Measurements from ENCODE around the gene ACKR2. TPM values are rescaled to one million over a fixed set of nuclear protein-coding genes. Genes with fewer than 3 reads are reported as not detected.

The ACKR2 gene
- total RNA-seq, 2 experiments from 2014 or later: 2.3 to 2.8 TPM

DNA sequence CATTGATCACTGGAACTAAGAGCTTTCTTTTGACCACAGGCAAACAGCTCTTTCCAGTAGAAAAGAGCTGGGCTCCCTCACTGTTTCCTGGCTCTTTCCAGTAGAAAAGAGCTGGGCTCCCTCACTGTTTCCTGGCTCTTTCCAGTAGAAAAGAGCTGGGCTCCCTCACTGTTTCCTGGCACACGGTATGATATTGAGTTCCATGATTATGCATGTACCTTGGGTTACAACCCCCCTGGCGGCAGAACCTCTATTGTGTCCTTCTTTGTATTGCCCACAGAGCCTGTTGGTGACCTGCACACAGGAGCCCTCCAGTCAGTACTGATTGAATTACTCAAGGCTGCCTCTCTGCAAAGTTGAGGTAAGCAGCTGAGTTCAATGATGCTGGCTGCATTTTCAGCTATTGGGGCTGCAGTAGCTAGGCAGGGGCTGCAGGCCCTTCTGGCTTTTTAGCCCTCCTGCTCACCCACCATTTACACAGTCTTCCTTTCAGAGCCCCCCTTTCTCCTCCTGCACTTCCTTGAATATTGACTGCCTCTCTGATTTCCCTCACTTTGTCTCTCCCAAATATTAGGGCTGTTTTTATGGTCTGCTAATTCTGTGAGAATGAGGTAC is 10.2 kb downstream of the ACKR2 start:
- no peak overlapping the region for H3K27ac Mint-ChIP-seq

DNA sequence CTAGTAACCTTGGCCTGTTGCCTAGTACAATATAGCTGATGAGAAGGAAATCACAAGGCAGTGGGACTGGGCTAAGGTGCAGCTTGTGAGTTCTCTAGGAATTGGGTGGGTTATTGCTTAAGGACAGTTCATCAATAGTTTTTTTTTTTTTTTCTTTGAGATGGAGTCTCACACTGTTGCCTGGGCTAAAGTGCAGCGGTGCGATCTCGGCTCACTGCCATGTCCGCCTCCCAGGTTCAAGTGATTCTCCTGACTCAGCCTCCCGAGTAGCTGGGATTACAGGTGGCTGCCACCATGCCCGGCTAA is 11.5 kb downstream of the ACKR2 start:
- DNase-seq (no peak), ATAC-seq (no peak)
- Mint-ChIP-seq H3K27ac (no peak overlapping the region), H3K36me3 (ENCODE audit: low read depth) (no peaks in the 10 kb centered on the region), H3K4me1 (ENCODE audit: low read depth) (peaks cover 7% of the 10 kb centered on the region), H3K4me3 (no peak overlapping the region), H3K27me3 (ENCODE audit: low read depth) (peaks cover 12% of the 10 kb centered on the region), H3K9me3 (ENCODE audit: insufficient read depth) (no peaks in the 10 kb centered on the region)
- ChIA-PET POLR2A (no interaction called here), CTCF (no interaction called here)

More for the DNA sequence above, 10.2 kb downstream of the ACKR2 start:
- H3K27me3 Mint-ChIP-seq (ENCODE audit: low read depth): peaks cover 12% of the 10 kb centered on the region
- H3K36me3 Mint-ChIP-seq (ENCODE audit: low read depth): no peaks in the 10 kb centered on the region
- no peaks in the 10 kb centered on the region for H3K9me3 Mint-ChIP-seq (ENCODE audit: insufficient read depth)
- POLR2A ChIA-PET: no interaction called here
- DNase-seq (no peak), ATAC-seq (no peak)
- peaks cover 7% of the 10 kb centered on the region for H3K4me1 Mint-ChIP-seq (ENCODE audit: low read depth)
- no peak overlapping the region for H3K4me3 Mint-ChIP-seq
- CTCF ChIA-PET: interaction anchor here (0.9 kb wide), 1 partner anchor 62 kb away, joined by 3 read pairs; no protein-coding TSS in a partner anchor

DNA sequence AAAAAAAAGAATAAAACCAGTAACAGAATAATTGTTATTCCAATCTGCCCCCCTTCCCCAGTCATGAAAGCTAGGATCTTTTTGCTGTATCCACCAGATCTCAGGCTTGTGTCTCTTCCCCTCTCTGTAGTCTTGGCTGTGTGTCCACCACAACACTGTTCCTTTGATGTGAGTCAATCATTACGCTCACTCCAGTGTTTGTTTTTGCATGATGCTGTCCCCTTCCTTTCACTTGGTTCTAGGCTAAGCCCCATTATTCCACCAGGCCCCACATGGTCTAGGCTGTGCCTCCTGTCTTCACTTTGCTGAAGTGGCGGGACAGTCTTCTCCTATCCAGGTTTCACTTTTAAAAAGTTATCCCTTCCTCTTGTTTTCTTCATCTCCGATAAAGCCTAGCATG is 13.6 kb downstream of the ACKR2 start:
- ChIA-PET CTCF (interaction anchor here (1.4 kb wide), 1 partner anchor 17 kb away, joined by 3 read pairs; no protein-coding TSS in a partner anchor), POLR2A (no interaction called here)
- Mint-ChIP-seq H3K27me3 (ENCODE audit: low read depth) (peaks cover 30% of the 10 kb centered on the region), H3K9me3 (ENCODE audit: insufficient read depth) (no peaks in the 10 kb centered on the region), H3K27ac (no peak overlapping the region), H3K36me3 (ENCODE audit: low read depth) (no peaks in the 10 kb centered on the region), H3K4me3 (no peak overlapping the region), H3K4me1 (ENCODE audit: low read depth) (peaks cover 7% of the 10 kb centered on the region)
- DNase-seq: no peak
- no peak for ATAC-seq

DNA sequence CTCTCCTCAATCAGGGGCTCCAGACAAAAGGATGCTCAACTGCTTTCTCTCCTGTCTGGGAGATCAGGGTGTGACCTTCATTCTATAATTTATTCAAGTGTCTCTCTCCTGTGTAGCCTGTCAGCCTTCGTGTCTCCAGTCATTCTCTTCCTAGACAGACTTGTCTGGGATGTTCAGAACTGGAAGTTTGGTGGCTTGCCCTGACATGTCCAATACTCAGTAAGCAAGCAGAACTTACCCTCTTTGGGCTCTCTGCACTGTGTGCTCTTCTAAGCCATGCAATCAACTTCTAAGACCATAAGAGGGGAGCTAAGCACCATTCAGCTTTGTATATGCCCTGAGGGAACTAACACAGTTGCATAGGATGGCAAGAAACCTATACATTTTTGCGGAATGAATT is 14.1 kb downstream of the ACKR2 start:
- Mint-ChIP-seq H3K36me3 (ENCODE audit: low read depth) (no peaks in the 10 kb centered on the region), H3K27ac (no peak overlapping the region), H3K27me3 (ENCODE audit: low read depth) (peaks cover 30% of the 10 kb centered on the region), H3K4me3 (no peak overlapping the region), H3K9me3 (ENCODE audit: insufficient read depth) (no peaks in the 10 kb centered on the region), H3K4me1 (ENCODE audit: low read depth) (peaks cover 7% of the 10 kb centered on the region)
- ATAC-seq (no peak), DNase-seq (no peak)
- ChIA-PET POLR2A (no interaction called here), CTCF (interaction anchor here (1.4 kb wide), 1 partner anchor 16 kb away, joined by 3 read pairs; no protein-coding TSS in a partner anchor)

DNA sequence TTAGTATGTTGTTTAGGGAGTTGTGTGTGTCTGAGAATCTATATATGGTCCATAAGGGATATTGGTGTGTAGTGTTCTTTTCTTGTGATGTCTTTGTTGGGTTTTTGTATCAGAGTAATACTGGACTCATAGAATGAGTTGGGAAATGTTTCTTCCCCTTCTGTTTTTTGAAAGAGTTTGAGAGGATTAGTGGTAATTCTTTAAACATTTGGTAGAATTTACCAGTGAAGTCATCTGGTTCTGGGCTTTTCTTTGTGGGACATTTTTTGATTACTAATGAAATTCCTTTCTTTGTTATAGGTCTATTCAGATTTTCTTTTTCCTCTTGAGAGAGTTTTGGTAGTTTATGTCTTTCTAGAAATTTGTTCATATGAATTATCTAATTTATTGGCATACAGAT is 16.9 kb downstream of the ACKR2 start:
- H3K4me1 Mint-ChIP-seq (ENCODE audit: low read depth): peaks cover 13% of the 10 kb centered on the region
- H3K27ac Mint-ChIP-seq: no peak overlapping the region
- peaks cover 28% of the 10 kb centered on the region for H3K27me3 Mint-ChIP-seq (ENCODE audit: low read depth)
- H3K9me3 Mint-ChIP-seq (ENCODE audit: insufficient read depth): no peaks in the 10 kb centered on the region
- ChIA-PET CTCF (interaction anchor here (0.7 kb wide), 1 partner anchor 1001 kb away, joined by 4 read pairs; no protein-coding TSS in a partner anchor), POLR2A (no interaction called here)
- no peak overlapping the region for H3K4me3 Mint-ChIP-seq
- no peaks in the 10 kb centered on the region for H3K36me3 Mint-ChIP-seq (ENCODE audit: low read depth)
- no peak for DNase-seq
- no peak for ATAC-seq

DNA sequence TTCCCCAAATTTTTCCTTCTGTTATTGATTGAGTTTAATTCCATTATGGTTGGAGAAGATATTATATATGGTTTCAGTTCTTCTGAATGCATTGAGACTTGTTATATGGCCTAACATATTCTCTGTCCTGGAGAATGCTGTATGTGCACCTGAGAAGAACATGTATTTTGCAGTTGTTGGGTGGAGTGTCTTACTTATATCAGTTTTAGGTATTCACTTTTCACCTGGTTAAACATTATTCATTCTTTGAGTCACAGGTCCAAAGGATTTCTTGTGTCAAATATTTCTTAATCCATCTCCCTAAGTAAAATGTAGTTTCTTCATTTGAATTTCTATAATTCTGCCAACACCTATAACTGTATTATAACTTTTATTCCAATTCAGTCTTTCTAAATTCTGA is 17.8 kb downstream of the ACKR2 start:
- CTCF ChIA-PET: no interaction called here

DNA sequence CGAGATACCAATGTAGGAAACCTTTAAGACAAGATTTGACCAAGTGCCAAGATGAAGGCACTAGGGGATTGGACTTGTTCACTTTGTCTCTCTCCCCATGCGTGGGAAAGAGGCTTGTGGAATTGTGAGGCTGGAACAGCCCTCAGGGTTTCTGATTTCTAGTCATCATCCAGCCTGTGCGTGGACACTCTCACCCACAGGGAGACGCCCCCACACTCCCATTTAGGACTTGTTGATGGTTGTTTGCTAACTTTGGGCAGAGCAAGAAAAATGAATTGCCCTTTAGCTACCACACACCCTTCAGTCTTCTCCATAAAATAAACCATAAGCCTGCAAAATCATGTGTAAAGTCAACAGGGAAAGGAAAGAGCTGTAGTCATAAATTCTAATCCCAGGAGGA is 18.4 kb downstream of the ACKR2 start:
- Mint-ChIP-seq H3K4me3 (no peak overlapping the region), H3K27ac (no peak overlapping the region), H3K36me3 (ENCODE audit: low read depth) (no peaks in the 10 kb centered on the region), H3K27me3 (ENCODE audit: low read depth) (peaks cover 28% of the 10 kb centered on the region), H3K9me3 (ENCODE audit: insufficient read depth) (no peaks in the 10 kb centered on the region), H3K4me1 (ENCODE audit: low read depth) (peaks cover 20% of the 10 kb centered on the region)
- DNase-seq: no peak
- ChIA-PET POLR2A (no interaction called here), CTCF (interaction anchor here (0.6 kb wide), 1 partner anchor 59 kb away, joined by 3 read pairs; no protein-coding TSS in a partner anchor)
- no peak for ATAC-seq

More for the DNA sequence above, 17.8 kb downstream of the ACKR2 start:
- no peak overlapping the region for H3K27ac Mint-ChIP-seq
- peaks cover 28% of the 10 kb centered on the region for H3K27me3 Mint-ChIP-seq (ENCODE audit: low read depth)
- peaks cover 20% of the 10 kb centered on the region for H3K4me1 Mint-ChIP-seq (ENCODE audit: low read depth)
- POLR2A ChIA-PET: no interaction called here
- ATAC-seq (no peak), DNase-seq (no peak)
- H3K36me3 Mint-ChIP-seq (ENCODE audit: low read depth): no peaks in the 10 kb centered on the region
- H3K9me3 Mint-ChIP-seq (ENCODE audit: insufficient read depth): no peaks in the 10 kb centered on the region
- H3K4me3 Mint-ChIP-seq: no peak overlapping the region

DNA sequence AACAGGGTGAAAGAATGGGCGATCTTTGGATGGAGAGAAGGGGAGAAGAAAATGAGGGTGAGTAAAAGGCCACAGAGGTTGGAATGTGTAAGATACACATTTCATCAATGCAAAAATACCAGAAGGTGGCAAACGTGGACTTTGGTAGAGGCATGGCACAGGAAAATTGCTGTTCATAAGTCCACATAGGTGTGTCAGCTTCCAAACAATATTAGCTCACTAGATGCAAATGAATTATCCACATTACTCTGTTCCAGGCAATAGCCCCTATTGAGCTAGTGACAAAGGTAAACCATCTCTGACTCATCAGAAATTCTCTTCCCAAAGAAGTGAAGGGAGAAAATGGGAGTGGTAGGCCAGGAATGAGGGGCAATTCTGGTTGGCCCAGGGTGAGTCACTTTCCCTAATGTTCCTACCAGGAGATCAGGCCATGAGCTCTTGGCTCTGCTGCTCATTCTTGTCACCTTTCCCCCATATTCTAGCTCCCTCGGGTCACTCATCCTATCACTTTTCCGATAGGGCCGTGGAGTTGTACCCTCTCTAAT is 19.9 kb downstream of the ACKR2 start:
- DNase-seq (no peak), ATAC-seq (no peak)
- Mint-ChIP-seq H3K9me3 (ENCODE audit: insufficient read depth) (no peaks in the 10 kb centered on the region), H3K27ac (no peak overlapping the region), H3K4me3 (no peak overlapping the region), H3K36me3 (ENCODE audit: low read depth) (no peaks in the 10 kb centered on the region), H3K4me1 (ENCODE audit: low read depth) (peaks cover 13% of the 10 kb centered on the region), H3K27me3 (ENCODE audit: low read depth) (peaks cover 28% of the 10 kb centered on the region)
- ChIA-PET CTCF (interaction anchor here (0.7 to 1.3 kb wide), 3 partner anchors 45 to 52 kb away, joined by 3 to 5 read pairs (median 4); no protein-coding TSS in a partner anchor), POLR2A (no interaction called here)

DNA sequence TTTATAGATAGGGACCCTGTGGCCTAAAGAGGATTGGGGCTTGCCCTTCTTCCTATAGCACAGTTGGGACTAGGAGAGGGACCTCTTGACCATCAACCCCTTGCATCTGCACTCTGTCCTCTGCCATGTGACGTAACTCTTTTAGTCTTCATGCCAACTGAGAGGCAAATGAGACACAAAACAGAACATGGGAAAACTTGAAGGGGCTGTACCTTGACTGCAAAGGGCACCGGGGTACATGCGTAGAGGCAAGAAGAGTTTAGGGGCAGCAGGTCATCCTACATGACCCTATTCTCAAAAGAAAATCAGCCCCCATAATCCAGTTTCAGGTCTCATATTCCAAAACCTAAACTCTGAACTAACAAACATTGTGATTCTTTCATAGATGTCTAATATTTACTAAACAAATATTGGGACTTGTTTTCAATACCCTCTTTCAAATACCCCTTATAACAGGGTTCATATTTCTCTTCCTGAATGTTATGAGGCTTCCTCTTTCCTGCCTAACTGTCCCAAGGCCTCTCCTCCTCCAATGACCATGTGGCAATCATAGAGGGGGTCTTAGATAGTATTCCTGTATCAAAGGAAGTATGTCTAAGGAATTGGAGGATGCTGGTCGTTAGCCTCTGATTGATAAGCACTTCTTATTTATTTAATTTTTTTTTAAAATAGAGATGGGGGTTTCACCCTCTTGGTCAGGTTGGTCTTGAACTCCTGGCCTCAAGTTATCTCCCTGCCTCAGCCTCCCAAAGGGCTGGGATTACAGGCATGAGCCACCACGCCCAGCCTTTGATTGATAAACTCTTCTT is 20.6 kb downstream of the ACKR2 start:
- Mint-ChIP-seq H3K36me3 (ENCODE audit: low read depth) (no peaks in the 10 kb centered on the region), H3K9me3 (ENCODE audit: insufficient read depth) (no peaks in the 10 kb centered on the region), H3K27me3 (ENCODE audit: low read depth) (peaks cover 28% of the 10 kb centered on the region), H3K27ac (no peak overlapping the region), H3K4me1 (ENCODE audit: low read depth) (peaks cover 13% of the 10 kb centered on the region), H3K4me3 (no peak overlapping the region)
- no peak for ATAC-seq
- ChIA-PET POLR2A (interaction anchor here (0.6 kb wide), 1 partner anchor 111 kb away, joined by 4 read pairs; no protein-coding TSS in a partner anchor), CTCF (interaction anchor here (0.7 to 3.5 kb wide), 13 partner anchors 10 to 80 kb away, joined by 3 to 39 read pairs (median 6); partner anchors contain the start of gene CCDC13)
- no peak for DNase-seq

DNA sequence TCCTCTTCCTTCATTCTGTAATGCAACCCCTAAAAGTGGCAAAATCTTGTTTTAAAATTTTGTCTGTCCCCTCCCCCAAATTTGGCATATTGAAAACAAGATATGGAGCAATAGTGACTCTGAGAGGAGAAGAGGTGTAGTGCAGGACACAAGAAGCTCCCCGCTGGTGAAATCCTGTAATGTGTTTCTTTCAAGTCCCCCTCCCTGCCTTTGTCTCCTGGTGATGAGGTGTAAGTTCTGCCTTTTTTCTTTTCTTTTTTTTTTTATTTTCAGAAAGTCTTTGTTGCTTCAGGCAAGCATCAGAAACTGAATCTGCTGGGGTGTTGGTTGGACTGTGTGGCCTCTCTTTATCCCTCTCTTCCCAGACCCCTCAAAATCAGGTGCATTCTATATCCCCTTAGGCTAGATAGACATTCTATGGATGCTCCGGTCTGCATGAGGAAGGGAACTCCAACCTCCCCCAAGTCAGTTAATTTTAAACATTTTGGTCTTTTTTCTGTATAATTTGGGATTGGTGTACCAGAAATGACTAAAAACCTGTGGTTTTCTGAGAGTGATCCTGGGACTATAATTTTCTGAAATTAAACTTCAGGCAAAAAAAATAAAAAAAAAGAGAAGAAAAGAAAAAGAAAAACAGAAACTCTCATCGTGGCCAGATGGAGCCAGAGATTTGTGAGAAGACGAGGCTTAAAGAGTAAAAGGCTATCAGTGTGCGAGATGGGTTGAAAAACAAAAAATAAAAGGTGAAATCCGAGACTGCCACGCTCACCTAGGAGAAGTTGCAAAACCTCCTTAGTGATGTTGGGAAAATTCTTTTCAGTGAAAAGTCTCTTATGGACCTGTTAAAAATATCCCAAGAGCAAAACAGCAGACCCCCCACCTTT is 21.4 kb downstream of the ACKR2 start:
- ATAC-seq: peak; percentile 37
- Mint-ChIP-seq H3K36me3 (ENCODE audit: low read depth) (no peaks in the 10 kb centered on the region), H3K4me3 (no peak overlapping the region), H3K9me3 (ENCODE audit: insufficient read depth) (no peaks in the 10 kb centered on the region), H3K4me1 (ENCODE audit: low read depth) (peaks cover 13% of the 10 kb centered on the region), H3K27me3 (ENCODE audit: low read depth) (peaks cover 24% of the 10 kb centered on the region), H3K27ac (no peak overlapping the region)
- ChIA-PET CTCF (interaction anchor here (0.8 to 3.5 kb wide), 29 partner anchors 9 to 639 kb away, joined by 3 to 39 read pairs (median 5); partner anchors contain the start of genes CCDC13 and CYP8B1), POLR2A (interaction anchor here (0.6 to 0.8 kb wide), 2 partner anchors 61 to 112 kb away, joined by 3 to 4 read pairs; no protein-coding TSS in a partner anchor)
- no peak for DNase-seq

DNA sequence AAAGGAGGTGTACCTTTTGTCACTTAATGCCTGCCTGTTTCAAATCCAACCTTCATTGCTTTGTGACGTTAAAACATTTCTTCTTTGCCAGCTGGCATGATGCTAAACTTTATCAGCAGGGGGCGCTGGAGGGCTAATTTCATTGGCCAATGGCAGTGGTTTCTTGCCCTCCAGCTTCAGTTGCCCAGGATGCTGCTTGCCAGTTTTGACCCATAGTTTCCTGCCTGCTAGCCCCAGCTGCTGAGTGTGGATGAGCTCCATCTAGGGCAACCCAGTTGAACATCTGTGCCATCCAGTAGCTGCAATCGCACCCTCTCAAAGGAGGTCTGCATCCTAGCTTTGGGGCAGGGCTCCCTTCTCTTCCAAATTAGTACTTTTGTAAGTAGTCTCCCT is 22.1 kb downstream of the ACKR2 start:
- Mint-ChIP-seq H3K36me3 (ENCODE audit: low read depth) (no peaks in the 10 kb centered on the region), H3K27me3 (ENCODE audit: low read depth) (peaks cover 19% of the 10 kb centered on the region), H3K9me3 (ENCODE audit: insufficient read depth) (no peaks in the 10 kb centered on the region), H3K4me3 (no peak overlapping the region), H3K27ac (no peak overlapping the region), H3K4me1 (ENCODE audit: low read depth) (peaks cover 13% of the 10 kb centered on the region)
- ChIA-PET POLR2A (interaction anchor here (0.8 kb wide), 1 partner anchor 61 kb away, joined by 3 read pairs; no protein-coding TSS in a partner anchor), CTCF (interaction anchor here (0.8 to 3.5 kb wide), 31 partner anchors 8 to 640 kb away, joined by 3 to 39 read pairs (median 5); partner anchors contain the start of genes CCDC13 and CYP8B1)
- ATAC-seq (peak; percentile 83), DNase-seq (peak; percentile 89)

Measured in activated CD8-positive, alpha-beta T cell treated with anti-CD3 and anti-CD28 coated beads, Interleukin-2, amount 10 ng/mL, durations not matched to agents 7 days and 5 days (primary cell).